ENCODE results near the gene TMSB4X. TPM values are rescaled to one million over a fixed set of nuclear protein-coding genes. Genes with fewer than 3 reads are reported as not detected.

Gene TMSB4X
- total RNA-seq, 1 donor: 5,524 TPM

DNA sequence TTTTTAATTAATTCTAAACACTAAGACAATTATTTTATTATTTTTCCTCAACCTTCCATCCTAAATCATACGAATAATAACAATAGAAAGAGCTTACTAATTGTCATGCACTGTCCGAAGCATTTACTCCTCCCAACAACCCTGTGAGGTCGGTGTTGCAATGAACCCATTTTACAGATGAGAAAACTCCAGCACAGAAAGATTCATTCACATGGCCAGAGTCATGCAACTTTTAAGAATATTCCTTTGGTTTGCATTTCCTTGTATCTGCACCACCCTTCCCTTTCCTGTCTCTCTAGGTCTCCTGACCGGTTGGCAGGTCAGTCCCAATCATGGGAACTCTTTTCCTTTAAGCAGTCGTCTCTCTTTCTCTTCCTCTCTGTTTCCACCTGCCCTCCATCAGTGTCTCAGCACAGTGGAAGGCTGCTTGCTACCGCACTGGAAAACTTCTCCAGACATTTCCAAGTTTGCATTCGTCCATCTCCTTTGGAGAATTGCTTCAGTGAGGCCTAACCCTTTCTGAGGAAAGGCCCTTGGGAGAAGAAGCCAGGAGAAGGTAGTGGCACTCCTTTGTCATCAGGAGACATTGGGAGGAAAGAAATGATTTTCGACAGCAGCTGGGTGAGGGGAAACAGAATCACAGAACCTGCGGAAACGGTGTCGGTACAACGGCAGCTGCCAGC is 1.9 kb upstream of the TMSB4X start:
- no peak for TF ChIP-seq CTCF (IDR thresholded peaks at IDR 0.05; ENCODE audit: insufficient read depth, low read length)
- DNase-seq (ENCODE audit: low read depth): no peak
- H3K4me3 ChIP-seq (ENCODE audit: low read depth, low read length): no peak overlapping the region

DNA sequence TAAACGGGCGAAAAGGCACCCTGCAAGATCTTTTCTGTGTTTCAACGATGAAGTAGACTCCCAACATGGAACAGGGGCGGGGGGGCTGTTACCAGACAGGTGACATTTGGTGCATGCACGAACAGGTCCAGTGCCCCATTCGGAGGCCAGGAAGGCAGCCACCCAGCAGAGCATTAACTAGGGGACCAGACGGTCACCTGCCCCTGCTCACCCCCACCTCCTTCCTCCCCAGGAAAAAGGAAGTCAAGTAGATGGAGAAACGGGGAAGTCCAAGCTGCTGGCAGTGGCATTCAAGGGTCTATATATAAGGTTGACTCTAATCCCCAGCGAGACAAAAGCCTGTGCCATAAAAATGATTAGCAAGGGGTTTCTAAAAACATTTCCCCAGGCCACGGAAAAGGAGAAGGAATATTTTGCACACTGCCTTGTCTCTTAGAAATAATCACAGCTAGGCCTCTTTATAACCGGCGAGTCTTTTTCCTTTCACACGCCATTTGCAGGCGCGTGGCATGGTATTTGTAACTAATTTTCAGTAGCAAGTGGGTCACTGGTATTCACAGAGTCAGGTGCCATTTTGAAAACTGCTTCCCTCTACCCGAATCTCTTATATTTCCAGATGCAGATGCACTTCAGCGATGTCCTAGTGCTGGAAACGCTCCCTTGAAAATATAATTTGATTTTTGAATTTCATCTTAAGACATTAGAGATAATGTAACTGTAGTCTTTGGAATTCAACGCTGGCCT is 1.2 kb upstream of the TMSB4X start:
- DNase-seq (ENCODE audit: low read depth): no peak
- TF ChIP-seq CTCF (IDR thresholded peaks at IDR 0.05; ENCODE audit: insufficient read depth, low read length): no peak
- peak overlapping the region; percentile 80 for H3K4me3 ChIP-seq (ENCODE audit: low read depth, low read length)

DNA sequence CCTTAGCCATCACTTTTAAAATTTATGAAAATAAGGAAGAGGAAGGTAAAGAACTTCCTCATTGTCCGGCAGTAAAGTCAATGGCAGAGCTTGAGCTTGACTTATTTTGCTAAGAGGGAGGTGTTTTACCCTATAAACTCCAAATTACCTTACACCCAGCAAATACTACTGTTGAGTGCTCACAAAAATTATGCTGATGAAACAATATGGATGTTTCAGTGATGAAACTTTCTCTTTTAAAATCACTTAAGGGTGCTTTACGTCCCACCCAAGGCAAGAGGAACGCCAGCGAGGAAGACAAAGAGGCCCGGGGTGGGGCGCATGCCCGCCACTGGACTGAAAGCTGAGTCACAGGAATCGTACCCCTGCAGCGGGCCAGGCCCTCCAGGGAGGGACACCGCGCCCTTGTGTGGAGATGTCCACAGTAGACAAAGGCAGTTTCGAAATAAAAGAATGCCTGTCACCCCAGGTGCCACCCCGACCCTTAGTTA is 560 bp upstream of the TMSB4X start:
- peak; percentile 83 for DNase-seq (ENCODE audit: low read depth)
- TF ChIP-seq CTCF (IDR thresholded peaks at IDR 0.05; ENCODE audit: insufficient read depth, low read length): no peak
- peak overlapping the region; percentile 80 for H3K4me3 ChIP-seq (ENCODE audit: low read depth, low read length)

DNA sequence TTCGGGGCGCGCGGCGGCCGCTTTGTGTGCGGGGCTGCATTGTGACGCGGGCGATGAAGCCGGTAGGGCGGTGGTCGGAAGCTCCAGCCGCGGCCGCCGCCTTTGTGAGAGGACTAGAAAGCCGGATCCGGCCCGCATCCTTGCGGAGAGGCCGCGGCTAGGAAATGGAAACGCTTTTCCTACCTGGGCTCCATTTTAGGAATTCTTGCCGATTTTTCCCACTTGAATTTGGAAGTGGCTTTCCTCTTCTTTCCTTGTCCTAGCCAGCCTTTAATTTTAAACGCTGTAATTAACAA is 708 bp downstream of the TMSB4X start:
- H3K4me3 ChIP-seq (ENCODE audit: low read depth, low read length): peak overlapping the region; percentile 80
- no peak for DNase-seq (ENCODE audit: low read depth)
- no peak for TF ChIP-seq CTCF (IDR thresholded peaks at IDR 0.05; ENCODE audit: insufficient read depth, low read length)

DNA sequence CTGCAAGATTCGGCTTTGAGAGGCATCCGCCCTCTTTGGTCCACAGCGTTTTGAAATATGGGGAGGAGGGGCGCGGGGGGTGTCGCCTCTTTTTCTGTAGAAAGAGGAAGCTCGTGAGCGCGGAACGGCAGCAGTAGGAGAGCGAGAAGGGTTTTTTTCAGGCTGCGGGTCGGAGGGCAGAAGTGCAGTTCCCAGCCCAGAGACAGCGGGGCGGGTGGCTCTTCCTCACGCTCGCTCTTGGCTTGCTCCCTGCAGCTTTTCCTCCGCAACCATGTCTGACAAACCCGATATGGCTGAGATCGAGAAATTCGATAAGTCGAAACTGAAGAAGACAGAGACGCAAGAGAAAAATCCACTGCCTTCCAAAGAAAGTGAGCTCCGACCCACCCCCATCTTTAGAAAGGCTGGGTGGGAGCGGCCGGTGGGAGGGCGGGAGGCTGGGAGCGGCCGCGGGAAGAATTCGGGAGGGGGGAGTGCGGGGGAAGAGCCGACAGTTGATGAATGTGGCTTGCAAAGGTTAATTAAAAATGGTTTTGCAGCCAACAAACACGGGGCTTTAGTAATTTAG is 1.2 kb downstream of the TMSB4X start:
- no peak for TF ChIP-seq CTCF (IDR thresholded peaks at IDR 0.05; ENCODE audit: insufficient read depth, low read length)
- peak; percentile 54 for DNase-seq (ENCODE audit: low read depth)
- H3K4me3 ChIP-seq (ENCODE audit: low read depth, low read length): peak overlapping the region; percentile 80

DNA sequence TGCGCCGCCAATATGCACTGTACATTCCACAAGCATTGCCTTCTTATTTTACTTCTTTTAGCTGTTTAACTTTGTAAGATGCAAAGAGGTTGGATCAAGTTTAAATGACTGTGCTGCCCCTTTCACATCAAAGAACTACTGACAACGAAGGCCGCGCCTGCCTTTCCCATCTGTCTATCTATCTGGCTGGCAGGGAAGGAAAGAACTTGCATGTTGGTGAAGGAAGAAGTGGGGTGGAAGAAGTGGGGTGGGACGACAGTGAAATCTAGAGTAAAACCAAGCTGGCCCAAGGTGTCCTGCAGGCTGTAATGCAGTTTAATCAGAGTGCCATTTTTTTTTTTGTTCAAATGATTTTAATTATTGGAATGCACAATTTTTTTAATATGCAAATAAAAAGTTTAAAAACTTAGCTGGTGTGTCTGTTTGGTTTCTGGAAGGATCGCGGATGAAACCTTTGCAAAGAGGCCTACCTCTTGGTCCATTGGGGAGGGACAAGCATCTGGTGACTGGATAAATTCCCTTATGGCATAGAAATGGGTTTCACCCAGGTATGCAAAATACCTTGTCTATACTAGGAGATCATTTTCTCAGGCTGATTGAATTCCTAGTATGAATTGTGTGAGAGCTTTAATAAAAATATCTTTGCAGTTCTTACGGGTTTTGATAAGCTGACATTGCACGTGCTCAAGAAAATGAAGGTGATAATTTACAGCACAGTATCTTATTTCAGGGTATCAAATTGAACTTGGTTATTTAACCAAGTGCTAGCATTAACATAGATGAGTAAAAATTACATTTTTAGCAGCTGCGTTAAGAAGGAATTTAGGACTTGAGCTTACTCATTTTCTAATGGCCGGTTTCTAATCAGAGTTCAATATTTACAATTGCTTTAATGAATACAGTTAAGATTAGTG is 2.2 kb downstream of the TMSB4X start:
- peak; percentile 36 for DNase-seq (ENCODE audit: low read depth)
- peak overlapping the region; percentile 80 for H3K4me3 ChIP-seq (ENCODE audit: low read depth, low read length)
